ENCODE measurements around the gene PPARGC1A.

- TF ChIP-seq, protein P1, sequence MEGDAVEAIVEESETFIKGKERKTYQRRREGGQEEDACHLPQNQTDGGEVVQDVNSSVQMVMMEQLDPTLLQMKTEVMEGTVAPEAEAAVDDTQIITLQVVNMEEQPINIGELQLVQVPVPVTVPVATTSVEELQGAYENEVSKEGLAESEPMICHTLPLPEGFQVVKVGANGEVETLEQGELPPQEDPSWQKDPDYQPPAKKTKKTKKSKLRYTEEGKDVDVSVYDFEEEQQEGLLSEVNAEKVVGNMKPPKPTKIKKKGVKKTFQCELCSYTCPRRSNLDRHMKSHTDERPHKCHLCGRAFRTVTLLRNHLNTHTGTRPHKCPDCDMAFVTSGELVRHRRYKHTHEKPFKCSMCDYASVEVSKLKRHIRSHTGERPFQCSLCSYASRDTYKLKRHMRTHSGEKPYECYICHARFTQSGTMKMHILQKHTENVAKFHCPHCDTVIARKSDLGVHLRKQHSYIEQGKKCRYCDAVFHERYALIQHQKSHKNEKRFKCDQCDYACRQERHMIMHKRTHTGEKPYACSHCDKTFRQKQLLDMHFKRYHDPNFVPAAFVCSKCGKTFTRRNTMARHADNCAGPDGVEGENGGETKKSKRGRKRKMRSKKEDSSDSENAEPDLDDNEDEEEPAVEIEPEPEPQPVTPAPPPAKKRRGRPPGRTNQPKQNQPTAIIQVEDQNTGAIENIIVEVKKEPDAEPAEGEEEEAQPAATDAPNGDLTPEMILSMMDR (IDR thresholded peaks at IDR 0.05): no peak
- TF ChIP-seq POLR2A (IDR thresholded peaks at IDR 0.05): no peak
Measured at GRCh38 chr4:23750125-23750524, 139.7 kb downstream of the PPARGC1A start.

All from esophagus squamous epithelium (tissue), 4 donors.